Colon (tissue), 2 donors: ENCODE data around the gene LMAN1L.

Source experiments
- FAIRE-seq: peaks from 2 replicates; lab custom pipeline; 2012; peaks lifted over from hg19 to GRCh38; lab: Jason Lieb, UNC
- donor health status: control.
- donor health status: control.

Gene LMAN1L

GRCh38 chr15:74817370-74817737 lies 4.7 kb downstream of the LMAN1L start:
- no peak for FAIRE-seq

- no peak for FAIRE-seq
Measured at GRCh38 chr15:74820056-74820455, 7.4 kb downstream of the LMAN1L start.

GRCh38 chr15:74821091-74821789 lies 8.6 kb downstream of the LMAN1L start:
- FAIRE-seq = no peak

DNA sequence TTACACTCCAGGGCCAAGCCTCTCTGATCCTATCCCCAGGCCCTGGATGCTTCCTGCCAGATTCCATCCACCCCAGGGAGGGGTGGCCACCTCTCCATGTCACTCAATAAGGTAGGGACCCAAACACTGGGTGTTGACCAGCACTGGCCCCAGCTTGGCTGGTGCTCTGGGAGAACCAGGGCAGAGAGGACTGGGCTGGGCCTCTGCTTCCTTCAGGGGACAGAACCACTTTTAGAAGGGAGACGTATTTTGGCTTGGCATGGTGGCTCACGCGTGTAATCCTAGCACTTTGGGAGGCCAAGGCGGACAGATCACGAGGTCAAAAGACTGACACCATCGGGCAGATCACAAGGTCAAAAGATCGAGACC lies 9.1 kb downstream of the LMAN1L start:
- no peak for FAIRE-seq

DNA sequence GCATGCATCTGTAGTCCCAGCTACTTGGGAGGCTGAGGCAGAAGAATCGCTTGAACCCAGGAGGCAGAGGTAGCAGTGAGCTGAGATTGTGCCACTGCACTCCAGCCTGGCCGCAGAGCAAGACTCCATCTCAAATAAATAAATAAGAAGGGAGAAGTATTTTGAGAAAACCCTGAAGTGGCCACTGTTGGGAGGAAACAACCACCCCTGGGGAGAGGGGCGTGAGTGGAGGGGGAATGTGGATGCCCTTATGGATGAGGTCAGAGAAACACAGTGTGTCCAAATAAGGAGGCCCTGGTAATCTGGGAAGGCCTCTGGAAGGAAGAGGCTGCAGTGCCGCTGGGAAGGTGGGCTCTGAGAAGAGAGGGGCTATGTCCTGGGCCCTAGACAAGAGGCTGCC lies 9.6 kb downstream of the LMAN1L start:
- FAIRE-seq = no peak

DNA sequence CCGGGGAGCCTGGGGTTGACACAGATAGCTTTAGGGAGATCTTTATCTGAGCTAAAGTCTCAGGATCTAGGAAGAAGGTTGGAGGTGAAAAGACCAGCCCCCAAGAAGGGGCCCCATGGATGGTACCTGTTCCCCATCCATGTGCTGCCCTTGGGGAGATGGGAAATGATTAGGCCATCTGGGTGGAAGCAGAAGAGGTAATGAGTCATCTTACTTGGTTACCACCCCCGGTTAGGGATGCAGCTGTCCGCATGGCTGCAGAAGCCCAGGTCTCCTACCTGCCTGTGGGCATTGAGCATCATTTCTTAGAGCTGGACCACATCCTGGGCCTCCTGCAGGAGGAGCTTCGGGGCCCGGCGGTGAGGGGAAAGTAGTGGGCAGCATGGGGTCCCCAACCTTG lies 10.7 kb downstream of the LMAN1L start:
- FAIRE-seq = no peak

- FAIRE-seq = no peak
Measured at GRCh38 chr15:74824976-74825375, 12.3 kb downstream of the LMAN1L start.

GRCh38 chr15:74825866-74826265 lies 13.2 kb downstream of the LMAN1L start:
- no peak for FAIRE-seq

DNA sequence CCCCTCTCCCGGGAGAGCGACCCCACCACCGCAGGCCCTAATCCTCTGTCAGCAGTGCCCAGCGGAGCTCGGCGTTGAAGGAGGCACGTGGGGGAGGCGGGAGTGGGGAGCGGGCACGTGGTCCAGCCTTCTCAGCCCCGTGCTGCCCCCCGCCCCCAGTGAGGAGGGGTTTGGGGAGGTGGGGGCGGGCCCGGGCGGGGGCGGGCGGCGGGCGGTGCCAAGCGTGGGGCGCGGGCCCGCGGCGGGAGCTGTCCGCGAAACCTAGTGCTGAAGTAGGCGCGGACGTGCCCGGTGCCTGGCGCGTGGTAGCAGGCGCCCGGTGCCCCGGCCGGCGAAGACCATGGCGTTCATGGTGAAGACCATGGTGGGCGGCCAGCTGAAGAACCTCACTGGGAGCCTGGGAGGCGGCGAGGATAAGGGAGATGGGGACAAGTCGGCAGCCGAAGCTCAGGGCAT lies 13.8 kb downstream of the LMAN1L start, which contains the start of gene CPLX3:
CPLX3 (plus strand) TSS at position 264 of the 456 bp plus-strand sequence; CDS start at position 341, 77 bp downstream.
- no peak for FAIRE-seq

DNA sequence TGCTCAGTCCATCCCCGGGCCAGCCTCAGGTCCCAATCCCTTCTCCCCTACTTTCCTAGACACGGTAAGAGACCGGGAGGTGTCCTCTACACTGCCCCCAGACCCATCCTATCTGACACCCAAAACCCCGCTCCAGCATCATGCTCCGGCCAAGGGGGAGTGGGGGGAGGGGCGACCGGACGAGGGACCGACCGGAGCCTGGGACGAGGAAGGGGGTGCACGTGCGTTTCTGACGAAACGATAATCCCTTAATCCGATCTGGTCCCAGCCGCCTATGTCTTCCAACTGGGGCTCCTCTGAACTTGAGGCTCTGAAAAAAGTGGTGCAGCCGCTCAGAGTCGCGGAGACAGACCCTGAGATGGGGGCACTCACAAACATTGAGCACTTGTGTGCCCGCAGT lies 14.3 kb downstream of the LMAN1L start:
- FAIRE-seq = no peak

DNA sequence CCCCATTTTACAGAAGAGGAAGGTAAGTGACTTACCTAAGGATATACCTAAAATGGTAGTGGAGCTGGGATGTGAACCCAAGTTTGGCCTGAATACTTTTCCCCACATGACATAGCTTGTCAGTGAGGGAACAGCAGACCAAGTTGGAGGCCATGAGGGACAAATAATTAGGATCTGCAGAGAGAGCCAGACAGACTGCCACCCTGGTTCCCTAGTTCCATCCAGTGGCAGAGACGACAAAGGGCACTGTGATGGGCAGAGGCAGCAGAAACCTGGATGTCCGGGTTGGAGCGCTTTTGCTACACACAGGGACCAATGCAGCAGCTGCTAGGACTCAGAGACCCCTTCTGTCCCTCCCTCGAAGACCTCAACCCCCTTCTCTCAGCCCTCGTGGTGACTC lies 15.0 kb downstream of the LMAN1L start:
- FAIRE-seq = no peak

DNA sequence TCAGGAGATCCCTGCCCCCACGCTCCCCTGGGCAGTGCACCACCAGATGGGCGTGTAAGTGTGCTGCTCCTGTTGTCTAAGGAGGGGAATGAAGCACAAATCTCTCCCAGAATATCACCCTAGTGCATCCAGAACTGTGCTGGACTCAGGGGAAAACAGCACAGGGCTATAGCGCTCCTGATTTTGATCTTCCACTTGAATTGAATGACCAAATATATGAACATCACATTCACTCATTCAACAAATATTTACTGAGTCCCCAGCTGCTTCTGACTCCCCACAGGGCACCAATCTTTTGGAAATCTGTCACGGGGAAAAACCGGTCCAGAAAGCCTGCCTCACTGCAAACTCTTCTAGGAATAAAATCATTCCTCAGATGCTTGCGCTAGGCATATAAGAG lies 16.2 kb downstream of the LMAN1L start:
- FAIRE-seq = no peak

DNA sequence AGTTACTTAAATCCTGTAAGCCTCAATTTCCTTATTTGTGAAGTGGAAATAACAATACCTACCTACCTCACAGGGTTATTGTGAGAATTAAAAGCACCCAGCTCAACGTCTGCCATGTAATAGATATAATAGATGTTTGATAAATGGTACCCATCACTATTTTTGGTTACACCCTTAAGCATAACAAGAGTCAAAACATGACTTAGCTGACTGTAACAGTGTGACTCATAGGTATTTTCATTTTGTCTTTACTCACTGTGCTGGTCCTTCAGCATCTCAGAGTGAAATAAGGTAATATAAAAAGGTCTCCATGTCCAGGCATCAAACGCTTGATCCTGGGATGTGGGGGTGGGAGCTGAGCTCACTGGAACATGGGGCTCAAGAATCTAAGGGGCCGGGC lies 16.9 kb downstream of the LMAN1L start:
- no peak for FAIRE-seq

DNA sequence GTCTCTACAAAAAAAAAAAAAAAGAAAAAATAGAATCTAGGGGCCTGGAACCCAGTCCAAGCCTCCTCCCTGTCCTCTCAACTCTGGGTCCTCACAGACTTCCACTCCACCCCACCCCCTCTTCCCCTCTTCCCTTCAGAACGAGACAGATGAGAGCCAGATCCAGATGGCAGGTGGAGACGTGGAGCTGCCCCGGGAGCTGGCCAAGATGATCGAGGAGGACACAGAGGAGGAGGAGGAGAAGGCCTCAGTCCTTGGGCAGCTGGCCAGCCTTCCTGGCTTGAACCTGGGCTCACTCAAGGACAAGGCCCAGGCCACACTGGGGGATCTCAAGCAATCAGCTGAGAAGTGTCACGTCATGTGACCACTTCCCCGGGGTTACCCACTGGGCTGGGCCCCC lies 17.4 kb downstream of the LMAN1L start:
- no peak for FAIRE-seq

DNA sequence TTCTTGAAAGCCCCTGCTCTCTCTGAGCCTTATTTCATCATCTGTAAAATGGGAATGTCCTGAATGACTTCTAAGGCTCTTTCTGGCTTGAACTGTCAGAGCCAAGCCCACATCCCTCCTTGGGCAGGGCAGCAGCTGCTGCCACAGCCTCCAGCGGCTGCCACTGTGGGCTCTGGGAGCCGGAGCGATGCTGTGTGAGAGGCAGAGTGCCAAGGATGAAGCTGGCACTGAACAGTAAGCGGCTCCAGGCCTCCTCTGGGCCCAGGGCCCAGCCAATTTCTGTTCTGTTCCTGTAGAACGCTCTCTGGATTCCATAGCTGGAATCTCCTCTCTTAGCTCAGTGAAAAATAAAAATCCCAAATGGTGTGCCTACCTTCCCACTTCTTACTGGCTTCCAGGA lies 18.2 kb downstream of the LMAN1L start:
- FAIRE-seq = no peak

- FAIRE-seq = no peak
Measured at GRCh38 chr15:74831813-74832495, 19.3 kb downstream of the LMAN1L start.

DNA sequence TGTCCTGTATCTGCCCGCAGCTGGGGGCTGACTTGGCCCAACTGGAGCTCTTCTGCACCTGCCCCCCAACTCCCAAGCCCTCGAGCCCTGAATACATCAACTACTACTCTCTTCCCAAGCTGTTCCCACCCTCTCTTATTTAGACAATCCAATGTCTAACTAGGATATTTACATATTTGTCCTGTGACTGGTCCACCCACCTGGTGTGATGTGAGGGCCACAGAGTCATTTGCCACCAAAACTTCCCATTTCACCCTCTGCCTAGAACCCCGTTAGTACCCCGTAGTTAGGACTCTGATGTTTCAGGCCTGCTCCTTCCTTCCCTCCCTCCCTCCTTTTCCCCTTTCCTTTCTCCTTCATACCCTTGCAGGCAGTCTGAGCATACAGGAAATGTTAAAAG lies 20.2 kb downstream of the LMAN1L start:
- no peak for FAIRE-seq

DNA sequence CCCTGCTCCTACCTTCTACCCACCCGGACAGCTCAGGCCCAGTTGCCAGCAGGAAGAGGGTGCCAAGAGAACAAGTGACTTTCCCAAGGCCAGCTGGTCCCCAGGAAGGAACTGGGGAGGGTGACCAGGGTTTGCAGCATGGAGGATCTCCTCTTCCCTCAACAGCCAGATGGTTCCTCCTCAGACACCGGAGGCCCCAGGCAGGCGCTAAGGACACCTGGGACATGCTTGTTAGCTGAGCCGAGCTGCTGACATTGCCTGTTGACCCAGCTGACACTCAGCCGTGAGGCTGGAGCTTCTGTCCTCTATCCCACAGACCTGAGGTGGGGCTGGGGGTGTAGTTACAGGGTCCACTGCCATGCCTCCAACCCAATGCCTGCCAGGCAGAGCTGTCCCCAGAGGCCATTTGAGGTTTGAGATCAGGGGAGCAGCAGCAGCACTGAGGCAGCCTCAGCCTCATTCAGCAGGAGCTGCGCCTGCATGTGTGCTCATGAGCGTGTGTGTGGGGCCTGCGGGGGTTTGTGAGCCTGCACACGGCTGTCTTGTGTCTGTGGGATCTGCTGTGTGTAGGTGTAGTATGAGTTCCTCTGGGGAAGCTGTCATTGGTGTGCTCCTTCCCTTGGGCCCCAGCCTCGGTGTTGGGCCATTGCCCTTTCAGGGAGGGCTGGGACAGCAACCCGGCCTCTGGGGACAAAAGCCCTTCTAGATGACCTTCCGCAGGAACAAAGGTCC lies 20.9 kb downstream of the LMAN1L start:
- FAIRE-seq = no peak

DNA sequence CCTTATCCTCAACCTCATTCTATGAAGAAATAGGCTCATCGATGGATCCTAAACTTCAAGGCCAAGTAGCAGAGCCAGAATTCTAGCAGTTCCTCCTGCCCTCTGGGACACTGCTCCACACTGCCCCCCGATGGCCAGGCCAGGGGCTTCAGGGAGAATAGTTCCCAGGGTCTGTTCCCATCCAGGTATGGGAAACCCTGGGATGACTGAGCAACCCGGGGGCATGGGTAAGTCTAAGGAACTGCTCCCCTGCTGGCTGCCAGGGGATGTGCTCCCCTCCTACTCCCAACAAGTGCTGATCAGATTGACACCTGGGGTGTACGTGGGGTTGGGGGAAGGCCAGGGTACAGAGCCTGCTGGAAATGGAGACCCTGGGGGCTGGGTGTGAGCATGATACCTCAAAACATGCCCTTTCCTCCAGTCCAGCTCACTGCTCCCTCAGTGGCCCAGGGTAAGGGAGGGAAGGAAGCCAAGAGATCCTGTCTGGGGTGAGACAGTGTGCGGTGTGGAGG lies 22.7 kb downstream of the LMAN1L start:
- no peak for FAIRE-seq

DNA sequence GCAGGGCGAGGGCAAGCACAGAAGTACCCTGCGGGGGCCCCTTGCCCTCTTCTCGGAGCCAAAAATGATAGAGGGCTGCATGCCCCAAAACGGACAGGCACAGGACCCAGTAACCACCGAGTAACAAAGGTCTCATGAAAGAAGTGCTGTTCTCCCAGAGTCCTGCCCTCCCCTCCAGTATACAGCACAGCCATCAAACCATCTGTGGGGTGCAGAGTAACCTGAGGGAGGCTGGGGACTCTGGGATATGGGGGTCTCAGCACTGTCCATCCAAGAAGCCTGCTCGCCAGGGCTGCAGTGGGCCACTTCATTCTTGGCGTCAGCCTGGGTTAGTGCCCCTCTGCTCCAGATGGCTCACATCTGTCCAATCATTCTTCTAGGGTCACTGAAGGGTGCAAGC lies 24.2 kb downstream of the LMAN1L start:
- no peak for FAIRE-seq

DNA sequence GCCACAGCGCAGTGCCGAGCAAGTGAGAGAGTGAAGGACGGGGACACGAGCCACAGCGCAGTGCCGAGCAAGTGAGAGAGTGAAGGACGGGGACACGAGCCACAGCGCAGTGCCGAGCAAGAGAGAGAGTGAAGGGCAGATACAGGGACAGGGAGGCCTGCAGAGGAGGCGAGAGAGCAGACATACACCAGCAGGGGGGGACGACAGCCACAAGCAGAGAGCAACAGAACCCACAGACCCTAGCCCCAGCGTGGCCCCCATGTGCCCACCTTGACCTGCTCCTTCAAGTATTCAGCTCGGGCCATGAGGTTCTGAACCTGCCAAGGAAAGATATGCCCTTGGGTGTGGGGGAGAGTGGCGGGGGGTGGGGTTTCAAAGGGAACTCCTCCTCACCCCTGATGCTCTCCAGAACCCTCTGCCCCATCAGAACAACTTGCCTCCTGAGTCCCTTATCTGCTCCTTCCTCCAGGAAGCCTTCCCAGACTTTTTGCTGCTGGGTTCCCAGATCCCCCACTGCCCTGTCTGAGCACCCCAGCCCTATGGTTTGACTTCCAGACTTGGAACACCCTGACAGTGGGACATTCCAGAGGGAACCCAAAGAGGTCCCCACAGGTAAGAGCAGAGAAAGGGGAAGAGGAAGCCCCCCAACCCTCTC lies 25.0 kb downstream of the LMAN1L start:
- no peak for FAIRE-seq

DNA sequence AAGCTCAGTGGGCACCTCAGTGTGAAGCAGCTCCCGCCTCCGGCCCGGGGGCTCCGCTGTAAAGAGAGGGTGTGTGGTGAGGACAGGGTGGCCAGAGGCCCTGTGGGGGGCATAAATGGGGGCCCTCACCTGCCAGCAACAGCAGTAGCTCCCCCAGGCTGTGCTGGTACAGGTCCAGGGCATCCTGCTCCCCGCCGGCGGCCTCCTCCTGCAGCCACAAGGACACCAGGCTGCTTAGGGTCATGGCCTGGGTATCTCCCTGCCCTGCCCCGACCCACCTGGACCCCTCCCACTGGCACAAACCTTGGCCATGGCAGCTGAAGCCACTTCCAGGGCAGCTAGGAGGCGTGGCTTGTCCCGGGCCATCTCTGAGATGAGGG lies 25.5 kb downstream of the LMAN1L start:
- no peak for FAIRE-seq
